Stimulated activated CD4-positive, alpha-beta T cell treated with anti-CD3 and anti-CD28 coated beads, Interleukin-1b, Interleukin-23, amount 100 ng/mL, for 4 hours (primary cell): Measurements from ENCODE around the gene KRTAP9-3.
"Not testable (repeated sequence)": the region's sequence is repeated elsewhere in the genome, so short reads cannot be mapped to it uniquely, and the experiment has no call there.

Source experiments
- DNase-seq, 2 donors: peaks; one replicate each; pipeline ENCODE4 v3.0.0-alpha.2; 2020; ENCODE audit warnings: low read depth in 2 of 2

KRTAP9-3 gene

GRCh38 chr17:41251261-41251660 is 19.0 kb downstream of the KRTAP9-3 start:
- DNase-seq, result no peak

- no peak for DNase-seq
Observed at GRCh38 chr17:41254861-41255260, 22.6 kb downstream of the KRTAP9-3 start.

DNA sequence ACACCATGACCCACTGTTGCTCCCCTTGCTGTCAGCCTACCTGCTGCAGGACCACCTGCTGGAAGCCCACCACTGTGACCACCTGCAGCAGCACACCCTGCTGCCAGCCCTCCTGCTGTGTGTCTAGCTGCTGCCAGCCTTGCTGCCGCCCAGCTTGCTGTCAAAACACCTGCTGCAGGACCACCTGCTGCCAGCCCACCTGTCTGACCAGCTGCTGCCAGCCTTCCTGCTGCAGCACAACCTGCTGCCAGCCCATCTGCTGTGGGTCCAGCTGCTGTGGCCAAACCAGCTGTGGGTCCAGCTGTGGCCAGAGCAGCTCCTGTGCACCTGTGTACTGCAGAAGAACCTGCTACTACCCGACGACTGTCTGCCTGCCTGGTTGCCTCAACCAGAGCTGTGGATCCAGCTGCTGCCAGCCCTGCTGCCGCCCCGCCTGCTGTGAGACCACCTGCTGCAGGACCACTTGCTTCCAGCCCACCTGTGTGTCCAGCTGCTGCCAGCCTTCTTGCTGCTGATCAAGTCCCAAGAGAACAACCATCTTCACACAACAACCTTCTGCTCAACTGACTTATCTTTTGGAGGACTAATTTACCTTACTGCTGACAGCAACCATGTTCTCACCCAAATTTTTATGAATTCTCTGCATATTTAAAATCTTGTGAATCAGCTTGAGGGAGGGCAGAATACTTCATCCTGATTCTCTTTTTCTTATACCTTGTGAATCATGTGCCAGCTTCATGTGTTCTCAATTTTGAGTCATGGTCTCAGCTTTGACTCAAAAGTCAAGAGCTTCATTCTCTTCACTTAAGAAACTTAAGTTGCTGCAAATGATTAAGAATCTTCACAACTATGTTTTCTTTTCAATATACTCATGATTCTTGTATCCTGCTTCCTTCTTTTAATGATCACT is 23.4 kb downstream of the KRTAP9-3 start, which contains the start of gene KRTAP9-9:
Gene KRTAP9-9, plus strand, starts transcription at position 4 of the 910 bp plus-strand sequence.
- DNase-seq, result not testable (repeated sequence)

DNA sequence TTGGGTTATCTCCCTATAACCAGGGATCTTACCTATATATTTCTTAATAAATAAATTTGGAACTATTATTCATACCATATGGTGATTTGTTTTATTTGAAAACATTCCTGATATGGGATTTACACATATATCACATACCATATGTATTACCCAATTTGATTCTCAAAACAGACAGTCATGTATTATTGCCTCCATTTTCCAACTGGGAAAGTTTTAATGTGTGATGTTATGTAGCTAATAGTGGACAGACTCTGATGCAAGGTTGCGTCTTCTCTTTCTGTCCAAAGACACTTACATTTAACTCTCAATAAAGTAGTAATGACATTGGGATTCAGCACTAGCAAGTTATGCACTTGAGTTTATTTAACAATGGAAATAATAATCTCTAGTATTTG is 24.0 kb downstream of the KRTAP9-3 start:
- DNase-seq, result no peak

- no peak for DNase-seq
Observed at GRCh38 chr17:41258406-41258805, 26.2 kb downstream of the KRTAP9-3 start.

GRCh38 chr17:41263212-41263611 is 31.0 kb downstream of the KRTAP9-3 start:
- DNase-seq, result no peak

GRCh38 chr17:41264599-41264998 is 32.4 kb downstream of the KRTAP9-3 start:
- no peak for DNase-seq

DNA sequence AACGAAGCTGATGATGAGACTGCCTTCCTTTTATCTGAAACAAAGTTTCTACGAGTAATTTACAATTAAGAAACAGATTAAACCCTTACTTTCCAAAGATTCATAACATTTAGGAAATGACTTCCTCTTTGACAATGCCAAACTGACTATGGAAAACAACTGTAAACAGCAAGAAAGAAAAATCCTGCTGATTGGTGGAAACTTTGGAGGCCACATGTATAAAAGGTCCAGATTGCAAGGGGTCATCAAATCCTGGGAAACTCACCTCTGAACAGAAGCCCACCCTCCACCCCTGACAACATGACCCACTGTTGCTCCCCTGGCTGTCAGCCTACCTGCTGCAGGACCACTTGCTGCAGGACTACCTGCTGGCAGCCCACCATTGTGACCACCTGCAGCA is 32.8 kb downstream of the KRTAP9-3 start, which contains the start of gene KRTAP9-6:
Gene KRTAP9-6, plus strand, starts transcription at position 301 of the 400 bp plus-strand sequence. Its CDS starts 0 bp downstream, at position 301.
- no peak for DNase-seq

- DNase-seq, result no peak
Observed at GRCh38 chr17:41267711-41268110, 35.5 kb downstream of the KRTAP9-3 start.

GRCh38 chr17:41271323-41271722 is 39.1 kb downstream of the KRTAP9-3 start:
- not testable (repeated sequence) for DNase-seq

DNA sequence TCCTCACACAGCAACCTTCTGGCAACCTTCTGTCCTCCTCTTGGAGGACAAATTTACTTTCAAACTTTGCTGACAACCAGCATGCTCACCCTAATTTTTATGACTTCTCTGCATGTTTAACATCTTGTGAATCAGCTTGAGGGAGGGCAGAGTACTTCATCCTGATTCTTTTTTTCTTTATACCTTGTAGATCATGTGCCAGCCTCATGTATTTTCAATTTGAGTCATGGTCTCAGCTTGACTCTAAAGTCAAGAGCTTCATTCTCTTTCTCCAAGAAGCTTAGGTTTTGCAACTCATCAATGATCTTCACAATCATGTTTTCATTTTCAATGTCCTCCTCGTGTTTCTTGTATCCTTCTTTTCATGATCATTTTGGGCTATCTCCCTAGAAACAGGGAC is 39.6 kb downstream of the KRTAP9-3 start:
- DNase-seq, result no peak

DNA sequence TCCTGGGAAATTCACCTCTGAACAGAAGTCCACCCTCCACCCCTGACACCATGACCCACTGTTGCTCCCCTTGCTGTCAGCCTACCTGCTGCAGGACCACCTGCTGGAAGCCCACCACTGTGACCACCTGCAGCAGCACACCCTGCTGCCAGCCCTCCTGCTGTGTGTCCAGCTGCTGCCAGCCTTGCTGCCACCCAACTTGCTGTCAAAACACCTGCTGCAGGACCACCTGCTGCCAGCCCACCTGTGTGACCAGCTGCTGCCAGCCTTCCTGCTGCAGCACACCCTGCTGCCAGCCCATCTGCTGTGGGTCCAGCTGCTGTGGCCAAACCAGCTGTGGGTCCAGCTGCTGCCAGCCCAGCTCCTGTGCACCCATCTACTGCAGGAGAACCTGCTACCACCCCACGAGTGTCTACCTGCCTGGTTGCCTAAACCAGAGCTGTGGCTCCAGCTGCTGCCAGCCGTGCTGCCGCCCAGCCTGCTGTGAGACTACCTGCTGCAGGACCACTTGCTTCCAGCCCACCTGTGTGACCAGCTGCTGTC is 43.5 kb downstream of the KRTAP9-3 start, which contains the start of gene KRTAP9-7:
Gene KRTAP9-7, plus strand, starts transcription at position 51 of the 543 bp plus-strand sequence. Its CDS starts 0 bp downstream, at position 51.
- DNase-seq, result not testable (repeated sequence)

DNA sequence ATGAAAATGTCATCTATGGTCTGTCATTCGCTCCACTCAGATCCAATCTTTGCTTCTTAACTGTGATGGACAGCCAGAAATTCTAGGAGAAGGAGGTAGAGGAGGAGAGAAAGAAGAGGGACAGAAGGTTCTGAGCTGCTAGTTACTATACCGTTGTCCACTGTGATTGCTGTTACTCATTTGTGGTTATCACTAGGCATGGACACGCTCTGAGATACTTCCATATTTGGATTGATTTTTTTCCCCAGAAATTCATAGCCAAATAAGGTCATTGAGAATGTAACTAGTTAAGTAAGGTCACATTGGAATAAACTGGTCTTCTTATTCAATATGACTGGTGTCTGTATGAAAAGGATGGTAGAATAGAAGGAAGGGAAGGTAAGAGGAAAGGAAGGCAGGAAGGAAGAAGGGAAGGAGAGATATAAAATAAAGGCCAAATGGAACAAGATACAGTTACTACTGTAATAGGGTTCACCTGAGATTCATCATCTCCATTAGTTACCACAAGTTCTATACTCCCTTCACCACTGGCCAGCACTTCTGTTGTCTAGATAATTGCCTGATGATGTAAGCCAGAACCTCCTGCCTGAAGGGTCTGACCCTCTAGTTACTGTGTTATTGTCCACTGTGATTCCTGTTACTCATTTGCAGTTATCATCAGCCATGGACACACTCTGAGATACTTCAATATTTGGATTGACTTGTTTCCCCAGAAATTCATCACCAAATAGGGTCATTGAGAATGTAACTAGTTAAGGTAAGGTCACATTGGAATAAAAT is 46.1 kb downstream of the KRTAP9-3 start:
- no peak for DNase-seq
